Neural progenitor cell (in vitro differentiated cells): ENCODE results near the gene FAM149A. TPM values are rescaled to one million over a fixed set of nuclear protein-coding genes. Genes with fewer than 3 reads are reported as not detected.

Source experiments
- DNase-seq: peaks from one replicate; pipeline ENCODE4 v3.0.0-alpha.2; 2016; ENCODE audit warnings: low spot score
- H2AFZ ChIP-seq: fragments of 200-600 bp; sonication (generic); replicated peaks from 2 replicates; pipeline ENCODE4 v1.6.1; 2016; ENCODE audit warnings: antibody characterized with exemption
- H3F3A ChIP-seq: fragments of 200-600 bp; sonication (generic); 2 replicates; pipeline ENCODE4 v1.6.1; 2016; ENCODE audit warnings: antibody characterized with exemption, low read depth
- H3K27ac ChIP-seq: fragments of 200-600 bp; sonication (generic); 2 replicates; pipeline ENCODE4 v1.5.1; 2016; ENCODE audit warnings: mild to moderate bottlenecking
- H3K27me3 ChIP-seq: fragments of 200-600 bp; sonication (generic); 2 replicates; pipeline ENCODE4 v1.6.1; 2016; ENCODE audit warnings: mild to moderate bottlenecking, moderate library complexity
- H3K36me3 ChIP-seq: fragments of 200-600 bp; sonication (generic); 2 replicates; pipeline ENCODE4 v1.5.1; 2016
- H3K4me1 ChIP-seq: fragments of 200-600 bp; sonication (generic); 2 replicates; pipeline ENCODE4 v1.6.1; 2016; ENCODE audit warnings: mixed run types
- H3K4me2 ChIP-seq: fragments of 200-600 bp; sonication (generic); 2 replicates; pipeline ENCODE4 v1.6.1; 2016
- H3K4me3 ChIP-seq: fragments of 200-600 bp; sonication (generic); 2 replicates; pipeline ENCODE4 v1.5.1; 2016
- H3K79me2 ChIP-seq: fragments of 200-600 bp; sonication (generic); 2 replicates; pipeline ENCODE4 v1.6.1; 2016; ENCODE audit warnings: low read depth
- H3K9ac ChIP-seq: fragments of 200-600 bp; sonication (generic); 2 replicates; pipeline ENCODE4 v1.6.1; 2016
- H3K9me3 ChIP-seq: fragments of 200-600 bp; sonication (generic); 2 replicates; pipeline ENCODE4 v1.5.1; 2016; ENCODE audit warnings: low read depth
- H4K20me1 ChIP-seq: fragments of 200-600 bp; sonication (generic); 2 replicates; pipeline ENCODE4 v1.6.1; 2016; ENCODE audit warnings: low read depth
- H3K27ac Mint-ChIP-seq: 3 replicates; pipeline ENCODE4 v1.8.0; 2021; ENCODE audit warnings: mixed read lengths
- H3K27me3 Mint-ChIP-seq: 2 replicates; pipeline ENCODE4 v1.8.0; 2022; ENCODE audit warnings: low read depth, mild to moderate bottlenecking, inconsistent platforms, moderate library complexity, mixed read lengths; ENCODE audit not compliant: insufficient read depth
- H3K36me3 Mint-ChIP-seq: 3 replicates; pipeline ENCODE4 v1.8.0; 2021; ENCODE audit warnings: mixed read lengths
- H3K4me1 Mint-ChIP-seq: 3 replicates; pipeline ENCODE4 v1.8.0; 2021; ENCODE audit warnings: mixed read lengths
- H3K4me3 Mint-ChIP-seq: 3 replicates; pipeline ENCODE4 v1.8.0; 2021; ENCODE audit warnings: mild to moderate bottlenecking, moderate library complexity, mixed read lengths
- H3K9me3 Mint-ChIP-seq: 3 replicates; pipeline ENCODE4 v1.8.0; 2020; ENCODE audit warnings: mixed read lengths
- CTCF ChIP-seq: fragments of 200-600 bp; sonication (generic); IDR thresholded peaks from 2 replicates; pipeline ENCODE4 v1.5.1; 2017; ENCODE audit warnings: antibody characterized with exemption, mild to moderate bottlenecking
- EZH2 ChIP-seq: fragments of 200-600 bp; sonication (generic); IDR thresholded peaks from 2 replicates; pipeline ENCODE4 v1.6.1; 2017; ENCODE audit warnings: antibody characterized with exemption, mild to moderate bottlenecking, moderate library complexity
- EZH2phosphoT487 ChIP-seq: fragments of 200-600 bp; sonication (generic); IDR thresholded peaks from 2 replicates; pipeline ENCODE4 v1.6.1; 2017; ENCODE audit warnings: antibody characterized with exemption
- total RNA-seq: library from RNA; depleted of rRNA; stranded (reverse); fragments of >200 nt; gene quantifications from 2 replicates; pipeline ENCODE4 v1.2.3, GENCODE V29; 2015; ENCODE audit warnings: low replicate concordance

Gene FAM149A
- total RNA-seq, 1 donor from 2014 or later, result 4.6 TPM

- Histone ChIP-seq H3K27ac (no peak overlapping the region), H3K79me2 (no peaks in the 10 kb centered on the region), H3K36me3 (no peaks in the 10 kb centered on the region), H4K20me1 (no peaks in the 10 kb centered on the region), H3K27me3 (no peaks in the 10 kb centered on the region), H3K4me1 (peaks cover 7% of the 10 kb centered on the region), H2AFZ (no peak overlapping the region), H3K9me3 (no peaks in the 10 kb centered on the region), H3K4me2 (no peak overlapping the region), H3K4me3 (no peak overlapping the region), H3F3A (peaks cover 9% of the 10 kb centered on the region), H3K9ac (no peak overlapping the region)
- no peaks in the 10 kb centered on the region for H3K9me3 Mint-ChIP-seq
- peaks cover 7% of the 10 kb centered on the region for H3K4me1 Mint-ChIP-seq
- TF ChIP-seq EZH2, result no peak
- TF ChIP-seq EZH2phosphoT487, result no peak
- no peak for TF ChIP-seq CTCF
- H3K27me3 Mint-ChIP-seq, result peaks cover 4% of the 10 kb centered on the region
- peaks cover 4% of the 10 kb centered on the region for H3K36me3 Mint-ChIP-seq
- no peak overlapping the region for H3K4me3 Mint-ChIP-seq
- H3K27ac Mint-ChIP-seq, result no peak overlapping the region
- no peak for DNase-seq
Observed at GRCh38 chr4:186158021-186158813, 53.7 kb downstream of the FAM149A start.

- Histone ChIP-seq H3K4me1 (peaks cover 7% of the 10 kb centered on the region), H3K9me3 (no peaks in the 10 kb centered on the region), H3K79me2 (no peaks in the 10 kb centered on the region), H3K27me3 (no peaks in the 10 kb centered on the region), H3K4me2 (no peak overlapping the region), H3K36me3 (no peaks in the 10 kb centered on the region), H4K20me1 (no peaks in the 10 kb centered on the region), H3K9ac (no peak overlapping the region), H3K27ac (no peak overlapping the region), H3K4me3 (no peak overlapping the region), H3F3A (peaks cover 9% of the 10 kb centered on the region), H2AFZ (no peak overlapping the region)
- no peaks in the 10 kb centered on the region for H3K9me3 Mint-ChIP-seq
- peaks cover 4% of the 10 kb centered on the region for H3K36me3 Mint-ChIP-seq
- no peak for TF ChIP-seq CTCF
- no peak for TF ChIP-seq EZH2phosphoT487
- no peak for TF ChIP-seq EZH2
- no peak for DNase-seq
- H3K4me3 Mint-ChIP-seq, result no peak overlapping the region
- no peak overlapping the region for H3K27ac Mint-ChIP-seq
- peaks cover 15% of the 10 kb centered on the region for H3K4me1 Mint-ChIP-seq
- H3K27me3 Mint-ChIP-seq, result peaks cover 4% of the 10 kb centered on the region
Observed at GRCh38 chr4:186158966-186159365, 54.5 kb downstream of the FAM149A start.

- no peak overlapping the region for H3K9ac ChIP-seq
- H3K27me3 ChIP-seq, result no peaks in the 10 kb centered on the region
- no peaks in the 10 kb centered on the region for H4K20me1 ChIP-seq
- DNase-seq, result no peak
- Mint-ChIP-seq H3K36me3 (peaks cover 4% of the 10 kb centered on the region), H3K27me3 (peaks cover 4% of the 10 kb centered on the region), H3K4me1 (peaks cover 19% of the 10 kb centered on the region), H3K9me3 (no peaks in the 10 kb centered on the region), H3K4me3 (no peak overlapping the region), H3K27ac (no peak overlapping the region)
- no peak for TF ChIP-seq EZH2
- no peak for TF ChIP-seq CTCF
- TF ChIP-seq EZH2phosphoT487, result no peak
- H3K4me1 ChIP-seq, result peaks cover 13% of the 10 kb centered on the region
- H3K27ac ChIP-seq, result no peak overlapping the region
- H3K4me3 ChIP-seq, result no peak overlapping the region
- H3K4me2 ChIP-seq, result no peak overlapping the region
- H2AFZ ChIP-seq, result no peak overlapping the region
- no peaks in the 10 kb centered on the region for H3K36me3 ChIP-seq
- no peaks in the 10 kb centered on the region for H3K9me3 ChIP-seq
- no peaks in the 10 kb centered on the region for H3K79me2 ChIP-seq
- peaks cover 9% of the 10 kb centered on the region for H3F3A ChIP-seq
Observed at GRCh38 chr4:186159613-186160012, 55.1 kb downstream of the FAM149A start.
